Measurements from ENCODE around the gene GCK.
A peak's percentile ranks its signal among the peaks of the same experiment; 100 is the strongest.
"Not testable (repeated sequence)": the region's sequence is repeated elsewhere in the genome, so short reads cannot be mapped to it uniquely, and the experiment has no call there.

Gene GCK

GRCh38 chr7:44139311-44140010 lies 49.8 kb downstream of the GCK start:
- no peak for DNase-seq

DNA sequence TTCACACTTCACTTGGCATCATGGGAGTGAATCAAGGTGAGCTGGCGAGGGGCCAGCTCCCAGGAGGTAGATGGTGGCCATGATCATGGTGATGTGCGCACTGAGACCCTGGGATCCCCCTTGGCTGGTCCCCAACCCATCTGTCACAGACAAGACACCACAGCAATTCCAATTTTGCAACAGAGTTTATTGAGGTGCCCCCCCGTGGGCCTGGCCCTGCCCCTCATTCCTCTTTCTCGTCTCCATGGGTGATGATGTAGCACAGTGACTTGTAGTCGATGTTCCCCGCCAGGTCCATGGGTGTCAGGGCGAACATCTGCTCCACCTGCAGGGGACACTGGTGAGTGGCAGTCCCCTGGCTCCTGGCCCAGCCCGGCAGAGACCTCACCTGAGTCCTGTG lies 50.5 kb downstream of the GCK start:
- no peak for DNase-seq

- DNase-seq: no peak
Measured at GRCh38 chr7:44136731-44137130, 52.5 kb downstream of the GCK start.

DNA sequence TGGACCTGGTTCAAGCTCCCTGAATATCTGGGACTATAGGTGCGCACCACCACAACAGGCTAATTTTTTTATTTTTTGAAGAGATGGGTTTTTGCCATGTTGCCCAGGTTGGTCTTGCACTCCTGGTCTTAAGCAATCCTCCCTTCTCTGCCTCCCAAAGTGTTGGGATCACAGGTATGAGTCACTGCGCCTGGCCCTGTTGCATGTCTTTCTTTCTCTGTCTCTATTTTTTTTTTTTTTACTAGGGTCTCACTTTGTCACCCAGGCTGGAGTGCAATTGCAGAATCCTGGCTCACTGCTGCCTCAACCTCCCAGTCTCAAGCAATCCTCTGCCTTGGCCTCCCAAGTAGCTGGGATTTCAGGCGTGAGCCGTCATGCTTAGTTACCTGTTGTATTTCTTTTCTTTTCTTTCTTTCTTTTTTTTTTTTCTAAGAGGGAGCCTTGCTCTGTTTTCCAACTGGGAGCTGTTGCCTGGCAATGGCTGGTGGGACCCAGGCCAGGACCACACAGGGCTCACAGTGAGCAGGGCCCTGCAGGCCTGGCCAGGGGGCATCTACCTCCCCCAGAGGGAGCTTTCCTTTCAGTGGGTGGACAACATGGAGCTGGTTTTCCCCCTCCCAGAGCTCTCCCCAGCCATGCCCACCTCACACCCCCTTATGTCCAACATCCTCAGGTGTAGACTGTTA lies 54.2 kb downstream of the GCK start:
- no peak for DNase-seq

DNA sequence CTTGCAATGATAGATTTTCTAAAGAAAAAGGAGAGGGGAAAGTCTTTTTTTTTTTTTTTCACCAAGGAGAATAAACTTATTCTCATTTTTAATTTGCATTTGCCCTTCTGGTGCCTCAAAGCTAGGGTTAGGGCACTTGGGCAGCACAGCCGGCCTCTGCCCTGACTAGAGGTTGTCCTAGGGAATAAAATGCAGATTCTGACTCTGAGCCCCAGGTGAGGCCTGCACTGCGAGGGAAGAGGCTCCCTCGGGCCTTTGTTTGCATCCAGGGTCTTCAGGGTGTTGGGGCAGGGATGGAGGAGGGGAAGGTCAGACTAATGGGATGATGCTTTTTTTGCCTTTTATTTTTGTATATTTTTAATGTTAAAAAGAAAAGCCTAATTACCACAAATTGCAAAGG lies 55.9 kb downstream of the GCK start:
- DNase-seq: no peak

DNA sequence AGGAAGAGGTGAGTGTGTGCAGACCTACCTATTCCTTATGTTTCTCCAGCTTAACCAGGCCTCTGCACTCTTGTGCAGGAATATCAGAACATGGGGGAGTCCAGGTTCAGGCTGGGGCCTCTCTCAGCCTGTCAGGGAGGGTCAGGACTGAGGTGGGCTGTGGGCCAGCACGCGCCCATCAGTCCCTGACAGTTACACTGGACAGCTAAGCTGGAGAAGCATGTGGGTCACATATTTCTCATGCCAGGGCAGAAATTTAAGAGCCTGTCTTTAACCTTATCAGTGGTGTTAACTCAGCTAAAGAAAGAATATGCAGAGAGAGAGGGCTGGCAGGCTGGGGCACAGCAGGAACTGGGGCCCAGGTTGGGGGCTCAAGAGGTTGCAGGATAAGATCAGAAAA lies 57.2 kb downstream of the GCK start:
- DNase-seq: no peak

DNA sequence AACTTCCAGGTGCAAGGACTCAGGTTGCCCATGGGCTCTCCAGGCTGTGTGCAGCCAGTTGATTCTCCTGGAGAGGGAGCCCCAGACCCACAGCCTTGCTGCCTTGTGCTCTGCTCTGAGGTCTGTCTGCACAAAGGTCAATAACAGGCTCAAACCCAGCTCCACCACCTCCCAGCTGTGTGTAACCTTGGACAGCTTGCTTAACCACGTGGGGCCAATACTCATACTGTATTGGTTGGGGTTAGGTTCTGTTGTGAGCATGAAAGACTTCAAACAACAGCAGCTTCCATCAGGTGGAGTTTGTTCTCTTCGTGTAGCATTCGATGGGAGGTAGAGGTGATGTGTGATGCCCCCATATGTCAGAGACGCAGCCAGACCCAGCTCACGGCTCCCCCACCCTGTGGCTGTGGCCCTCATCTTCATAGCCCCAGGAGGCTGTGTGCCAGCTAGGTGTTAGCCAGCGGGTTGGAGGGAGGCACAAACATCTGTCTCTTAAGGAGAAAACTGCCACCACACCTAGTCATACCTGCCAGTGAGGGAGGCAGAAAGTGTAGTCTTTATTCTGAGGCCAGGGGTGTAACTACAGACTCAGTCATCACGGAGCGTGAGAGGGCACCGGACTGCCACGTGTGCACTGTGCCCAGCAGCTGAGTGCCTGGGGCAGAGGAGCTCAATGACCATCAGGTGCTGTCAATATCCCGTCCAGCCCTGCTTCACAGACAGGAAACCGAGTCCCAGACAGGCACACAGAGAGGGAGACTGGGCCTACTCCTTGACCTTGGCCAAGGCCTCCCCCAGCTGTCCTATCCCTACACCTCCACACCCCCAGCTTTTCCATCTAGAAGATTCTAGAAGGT lies 57.8 kb downstream of the GCK start:
- DNase-seq: no peak

GRCh38 chr7:44128721-44129582 lies 60.3 kb downstream of the GCK start:
- DNase-seq: no peak

DNA sequence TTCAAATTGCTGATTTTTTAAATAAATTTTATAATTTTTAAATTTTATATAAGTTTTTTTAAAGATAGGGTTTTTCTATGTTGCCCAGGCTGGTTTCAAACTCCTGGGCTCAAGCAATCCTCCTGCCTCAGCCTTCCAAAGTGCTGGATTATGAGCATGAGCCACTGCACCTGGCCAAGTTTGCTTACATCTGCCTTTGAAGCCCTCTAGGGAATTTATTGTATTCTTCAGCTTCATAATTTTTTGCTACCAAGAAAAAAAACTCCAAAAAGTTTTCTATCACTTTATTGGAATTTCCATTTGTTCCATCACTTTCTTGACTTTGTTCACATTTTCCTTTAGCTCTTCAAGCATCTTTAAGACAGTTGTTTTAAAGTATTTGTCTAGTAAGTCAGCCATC lies 62.1 kb downstream of the GCK start:
- no peak for DNase-seq

GRCh38 chr7:44126574-44126973 lies 62.7 kb downstream of the GCK start:
- not testable (repeated sequence) for DNase-seq

DNA sequence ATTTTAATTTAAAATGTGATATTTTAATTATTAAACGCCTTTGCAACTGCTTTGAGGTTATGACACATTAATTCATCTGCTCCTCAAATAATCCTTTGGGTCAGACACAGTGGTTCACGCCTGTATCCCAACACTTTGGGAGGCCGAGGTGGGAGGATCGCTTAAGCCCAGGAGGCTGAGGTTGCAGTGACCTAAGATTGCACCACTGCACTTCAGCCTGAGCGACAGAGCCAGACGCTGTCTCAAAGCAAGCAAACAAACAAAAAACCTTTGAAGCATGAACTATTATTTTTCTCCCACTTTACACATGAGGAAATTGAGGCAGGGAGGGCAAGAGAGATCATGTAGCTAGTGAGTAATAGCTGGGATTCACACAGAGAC lies 64.4 kb downstream of the GCK start:
- no peak for DNase-seq

GRCh38 chr7:44123190-44124003 lies 65.8 kb downstream of the GCK start, which contains the start of gene POLD2:
Gene POLD2, minus strand, starts transcription at chr7:44123548. Its CDS starts 1,495 bp downstream, at chr7:44122053.
- DNase-seq: peak; percentile 94

DNA sequence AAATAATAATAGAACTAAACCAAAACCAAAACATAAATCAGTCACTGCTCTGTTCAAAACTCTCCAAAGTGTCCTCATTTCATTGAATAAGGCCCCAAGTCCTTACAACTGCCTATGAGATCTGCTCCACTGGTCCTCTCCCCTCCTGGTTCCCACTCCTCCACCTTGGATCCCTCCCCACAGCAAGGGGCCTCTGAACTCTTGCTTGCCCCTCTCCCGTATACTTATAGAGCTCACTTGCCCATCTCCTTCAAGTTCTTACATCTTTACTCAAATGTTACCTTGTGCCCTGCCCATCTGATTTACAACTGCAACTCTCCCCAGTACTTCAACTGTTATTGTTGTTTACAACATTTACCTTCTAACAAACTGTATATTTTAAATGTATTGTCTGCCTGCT lies 66.7 kb downstream of the GCK start:
- DNase-seq: no peak

- no peak for DNase-seq
Measured at GRCh38 chr7:44121761-44122420, 67.3 kb downstream of the GCK start.

DNA sequence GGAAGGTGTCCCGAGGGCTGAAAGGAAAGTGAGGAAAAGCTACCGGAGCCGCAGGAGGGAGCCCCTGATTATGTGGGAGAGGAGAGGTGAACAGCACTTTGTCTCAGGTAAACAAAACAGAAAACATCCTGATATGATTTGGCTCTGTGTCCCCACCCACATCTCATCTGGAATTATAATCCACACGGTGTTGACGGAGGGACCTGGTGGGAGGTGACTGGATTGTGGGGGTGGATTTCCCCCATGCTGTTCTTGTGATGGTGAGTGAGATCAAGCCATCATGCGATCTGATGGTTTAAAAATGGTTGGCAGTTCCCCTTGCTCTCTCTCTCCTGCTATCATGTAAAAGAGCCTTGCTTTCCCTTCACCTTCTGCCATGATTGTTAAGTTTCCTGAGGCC lies 68.8 kb downstream of the GCK start:
- no peak for DNase-seq

DNA sequence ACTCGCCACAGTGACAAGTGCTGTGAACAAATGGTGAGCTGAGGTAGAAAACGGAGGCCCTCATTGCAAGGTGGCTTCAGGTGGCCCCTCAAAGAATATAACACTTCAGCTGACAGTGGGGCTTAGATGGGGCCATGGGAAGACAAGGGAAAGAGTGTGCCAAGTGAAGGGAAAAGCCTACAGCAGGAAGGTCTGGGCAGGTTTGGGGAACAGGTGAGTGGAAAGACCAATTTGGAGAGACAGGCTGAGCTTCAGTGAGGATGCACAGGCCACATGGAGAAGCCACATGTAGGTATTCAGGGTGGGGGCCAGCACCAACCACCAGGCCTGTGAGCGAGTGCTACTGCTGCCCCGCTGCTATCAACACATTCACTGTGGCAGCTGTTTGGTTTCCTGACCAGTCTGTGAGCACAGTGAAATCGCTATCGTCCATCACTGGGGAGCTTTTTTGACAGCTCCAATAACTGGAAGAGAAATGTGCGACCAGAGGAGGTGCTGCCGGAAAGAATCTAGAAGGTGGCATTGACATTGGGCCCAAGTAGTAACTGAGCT lies 69.3 kb downstream of the GCK start:
- DNase-seq: no peak

- DNase-seq: no peak
Measured at GRCh38 chr7:44117801-44118429, 71.3 kb downstream of the GCK start.

DNA sequence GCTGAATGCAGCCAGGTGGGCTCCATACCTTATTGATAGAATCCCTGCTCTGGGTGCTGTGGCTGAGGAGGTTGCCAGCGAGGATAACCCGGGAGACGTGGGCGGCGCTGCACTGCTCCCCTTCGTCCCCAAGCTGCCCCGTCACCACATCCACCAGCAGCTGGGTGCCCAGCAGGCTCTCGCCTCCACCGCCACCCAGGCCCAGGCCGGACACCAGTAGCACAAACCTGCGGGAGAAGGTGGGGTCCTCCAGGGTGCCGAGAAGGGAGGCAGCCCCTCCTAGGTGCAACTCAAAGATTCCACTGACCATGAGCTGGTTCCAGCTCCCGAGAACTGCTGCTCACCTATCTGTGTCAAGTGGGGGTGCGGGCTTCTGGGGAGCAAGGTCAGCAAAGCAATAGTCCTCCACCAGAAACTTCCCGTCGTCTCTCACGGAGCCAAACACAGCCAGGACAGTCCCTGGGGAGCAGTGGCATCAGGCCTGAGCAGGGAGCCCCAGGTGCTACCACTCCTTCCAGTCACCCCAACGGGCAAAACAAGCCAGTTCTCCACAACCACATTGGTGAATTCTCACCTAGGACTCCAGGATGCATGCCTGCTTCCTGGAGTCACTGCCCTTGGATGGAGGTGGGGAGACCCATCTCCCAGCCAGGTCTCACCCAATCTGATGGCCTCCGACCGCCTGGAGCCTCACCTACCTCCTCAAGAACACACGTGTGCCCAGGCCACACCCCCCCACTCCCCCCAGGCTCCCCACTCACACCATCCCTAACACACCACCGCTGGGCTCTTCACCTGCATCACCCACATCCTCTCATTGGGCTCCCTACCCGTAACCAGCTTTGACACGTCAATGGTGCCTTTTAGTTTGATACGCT lies 72.2 kb downstream of the GCK start:
- no peak for DNase-seq

- DNase-seq: no peak
Measured at GRCh38 chr7:44116087-44116788, 73.0 kb downstream of the GCK start.

Data from effector CD8-positive, alpha-beta T cell (primary cell).